Measurements from ENCODE around the gene AFF2. TPM values are rescaled to one million over a fixed set of nuclear protein-coding genes. Genes with fewer than 3 reads are reported as not detected.

AFF2 gene
- total RNA-seq, 4 donors from 2014 or later = 0.27 to 0.32 TPM; not detected in 2

DNA sequence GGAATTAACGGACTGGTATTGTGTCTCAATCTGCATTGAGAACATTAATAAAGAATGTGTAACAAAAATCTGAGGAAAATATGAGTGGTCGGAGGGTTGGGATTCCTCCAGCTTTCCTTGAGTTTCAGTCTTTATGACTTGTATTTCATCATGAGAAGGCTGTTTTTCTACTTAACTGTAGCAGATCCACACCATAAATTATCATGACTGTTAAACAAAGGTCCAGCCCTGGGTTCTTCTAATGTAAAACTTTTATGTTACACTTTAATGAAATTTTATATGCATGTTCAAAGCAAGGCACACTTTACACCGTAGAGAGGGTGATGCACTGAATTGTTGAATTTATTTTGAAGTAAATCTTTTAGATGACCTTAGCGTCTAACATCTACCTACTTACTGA, 7.0 kb downstream of the AFF2 start:
- H3K9me3 ChIP-seq = no peaks in the 10 kb centered on the region
- no peak overlapping the region for H3K27ac ChIP-seq
- in situ Hi-C loops (cut with MboI; ENCODE audit: low pct_ligation_motif_present in 1 of 4, low pct_unique_long_range_greater_than_20kb in 1 of 4, low sequenced_read_pairs in 3 of 4) (no loop called here), intact Hi-C loops (cut with DNase I; ENCODE audit: low total_unique reads) (no loop called here)
- peaks cover 26% of the 10 kb centered on the region for H3K27me3 ChIP-seq
- DNase-seq = no peak
- H3K4me3 ChIP-seq = no peak overlapping the region
- 65 to 66% methylated on average over 2 to 4 of the region's 4 CpGs for WGBS, 2 donors (ENCODE audit: low coverage in 1 of 2)
- H3K36me3 ChIP-seq = no peaks in the 10 kb centered on the region
- TF ChIP-seq POLR2AphosphoS5 (IDR thresholded peaks at IDR 0.05) = no peak
- no peak for TF ChIP-seq CTCF (IDR thresholded peaks at IDR 0.05)
- TF ChIP-seq EP300 (IDR thresholded peaks at IDR 0.05; ENCODE audit: low read depth) = no peak
- no peak for TF ChIP-seq POLR2A (IDR thresholded peaks at IDR 0.05)
- H3K4me1 ChIP-seq = no peaks in the 10 kb centered on the region

GRCh38 chrX:148512453-148512852, 12.0 kb downstream of the AFF2 start:
- no peak for DNase-seq
- TF ChIP-seq EP300 (IDR thresholded peaks at IDR 0.05; ENCODE audit: low read depth) (no peak), POLR2AphosphoS5 (IDR thresholded peaks at IDR 0.05) (no peak), CTCF (IDR thresholded peaks at IDR 0.05) (no peak), POLR2A (IDR thresholded peaks at IDR 0.05) (no peak)
- Histone ChIP-seq H3K27ac (no peak overlapping the region), H3K4me1 (no peaks in the 10 kb centered on the region), H3K36me3 (no peaks in the 10 kb centered on the region), H3K4me3 (no peak overlapping the region), H3K27me3 (no peaks in the 10 kb centered on the region), H3K9me3 (no peaks in the 10 kb centered on the region)
- intact Hi-C loops (cut with DNase I; ENCODE audit: low total_unique reads) (no loop called here), in situ Hi-C loops (cut with MboI; ENCODE audit: low pct_ligation_motif_present in 1 of 4, low pct_unique_long_range_greater_than_20kb in 1 of 4, low sequenced_read_pairs in 3 of 4) (no loop called here)
- 58 to 100% methylated on average over 1 to 2 of the region's 2 CpGs for WGBS, 2 donors (ENCODE audit: low coverage in 1 of 2)

GRCh38 chrX:148513661-148514060, 13.2 kb downstream of the AFF2 start:
- 76 to 100% methylated on average over 1 to 3 of the region's 3 CpGs for WGBS, 2 donors (ENCODE audit: low coverage in 1 of 2)
- no peaks in the 10 kb centered on the region for H3K4me1 ChIP-seq
- intact Hi-C loops (cut with DNase I; ENCODE audit: low total_unique reads) = no loop called here
- no peaks in the 10 kb centered on the region for H3K36me3 ChIP-seq
- no peak overlapping the region for H3K27ac ChIP-seq
- in situ Hi-C loops (cut with MboI; ENCODE audit: low pct_ligation_motif_present in 1 of 4, low pct_unique_long_range_greater_than_20kb in 1 of 4, low sequenced_read_pairs in 3 of 4) = no loop called here
- no peaks in the 10 kb centered on the region for H3K27me3 ChIP-seq
- no peaks in the 10 kb centered on the region for H3K9me3 ChIP-seq
- DNase-seq = no peak
- TF ChIP-seq CTCF (IDR thresholded peaks at IDR 0.05) (no peak), EP300 (IDR thresholded peaks at IDR 0.05; ENCODE audit: low read depth) (no peak), POLR2A (IDR thresholded peaks at IDR 0.05) (no peak), POLR2AphosphoS5 (IDR thresholded peaks at IDR 0.05) (no peak)
- H3K4me3 ChIP-seq = no peak overlapping the region

DNA sequence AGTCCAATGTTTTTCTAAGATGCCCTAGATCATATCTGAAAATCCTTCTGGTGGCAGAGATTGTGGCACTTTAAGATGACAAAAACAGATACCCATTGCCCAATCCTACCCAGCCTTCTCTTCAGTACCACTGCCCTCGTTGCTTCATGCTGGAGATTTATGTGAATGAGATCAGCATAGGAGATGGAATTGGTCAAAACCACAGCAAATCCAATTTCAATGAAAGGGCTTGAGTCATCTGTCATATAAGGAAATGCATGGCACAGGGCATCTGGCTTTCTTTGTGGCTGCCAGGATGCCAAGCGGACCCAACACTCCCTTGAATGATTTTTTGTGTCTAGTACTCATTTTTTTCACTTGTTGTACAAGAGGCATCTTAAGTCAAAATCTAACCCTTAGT, 16.8 kb downstream of the AFF2 start:
- Histone ChIP-seq H3K27ac (no peak overlapping the region), H3K36me3 (no peaks in the 10 kb centered on the region), H3K9me3 (no peaks in the 10 kb centered on the region), H3K4me3 (no peak overlapping the region), H3K27me3 (no peaks in the 10 kb centered on the region), H3K4me1 (no peaks in the 10 kb centered on the region)
- no peak for DNase-seq
- in situ Hi-C loops (cut with MboI; ENCODE audit: low pct_ligation_motif_present in 1 of 4, low pct_unique_long_range_greater_than_20kb in 1 of 4, low sequenced_read_pairs in 3 of 4) = no loop called here
- TF ChIP-seq POLR2A (IDR thresholded peaks at IDR 0.05) = no peak
- no peak for TF ChIP-seq POLR2AphosphoS5 (IDR thresholded peaks at IDR 0.05)
- TF ChIP-seq EP300 (IDR thresholded peaks at IDR 0.05; ENCODE audit: low read depth) = no peak
- no peak for TF ChIP-seq CTCF (IDR thresholded peaks at IDR 0.05)
- 35% methylated on average over 2 of the region's 2 CpGs; no CpG with 5 or more reads in 1 of the 2 donors for WGBS, 2 donors (ENCODE audit: low coverage in 1 of 2)
- intact Hi-C loops (cut with DNase I; ENCODE audit: low total_unique reads) = no loop called here
